ENCODE measurements around the gene DST.

DST gene

DNA sequence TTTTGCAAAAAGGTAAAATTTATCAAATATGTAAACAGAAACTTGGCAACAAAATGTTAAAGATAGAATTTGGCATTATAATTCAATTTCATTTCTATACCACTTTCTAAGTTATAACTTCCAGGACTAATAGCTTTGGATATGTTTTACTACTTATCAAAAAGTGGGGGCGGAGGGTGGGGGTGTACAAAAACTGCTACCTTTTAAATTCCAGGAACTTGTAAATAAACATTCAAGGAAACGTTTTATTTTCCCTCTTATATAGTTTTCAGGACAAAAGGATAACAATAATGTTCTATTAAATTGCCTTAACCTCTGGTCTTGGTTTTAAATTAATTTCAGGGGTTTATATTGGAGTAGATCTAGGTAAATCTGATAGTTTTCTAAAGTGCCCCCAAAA is 103.8 kb downstream of the DST start:
- DNase-seq (ENCODE audit: low read depth in 2 of 2), result no peak

DNA sequence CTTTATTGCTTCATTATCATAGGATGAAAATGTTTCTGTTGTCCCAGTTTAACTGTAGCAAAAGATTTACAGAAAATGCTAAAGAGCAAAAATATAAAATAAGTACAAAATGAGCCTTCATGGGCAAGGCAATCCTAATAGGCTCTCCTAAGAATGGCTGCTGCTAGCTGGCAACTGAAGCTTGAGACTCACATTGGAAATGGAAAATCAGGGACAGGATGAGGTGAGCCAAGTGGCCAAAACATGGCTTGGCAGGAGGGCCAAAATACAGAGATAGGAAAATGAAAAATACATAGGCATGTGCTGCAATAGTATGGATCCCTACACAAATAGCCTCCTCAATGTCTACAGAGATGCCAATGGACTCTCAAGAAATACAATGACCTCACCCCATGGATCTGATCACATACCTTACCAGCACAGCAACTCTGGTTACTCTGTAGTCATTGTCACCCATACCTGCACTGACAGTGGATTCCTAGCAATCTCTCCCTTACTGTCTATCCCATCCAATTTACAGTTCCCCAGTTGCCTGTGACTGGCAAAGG is 105.4 kb downstream of the DST start:
- DNase-seq (ENCODE audit: low read depth in 2 of 2), result no peak

DNA sequence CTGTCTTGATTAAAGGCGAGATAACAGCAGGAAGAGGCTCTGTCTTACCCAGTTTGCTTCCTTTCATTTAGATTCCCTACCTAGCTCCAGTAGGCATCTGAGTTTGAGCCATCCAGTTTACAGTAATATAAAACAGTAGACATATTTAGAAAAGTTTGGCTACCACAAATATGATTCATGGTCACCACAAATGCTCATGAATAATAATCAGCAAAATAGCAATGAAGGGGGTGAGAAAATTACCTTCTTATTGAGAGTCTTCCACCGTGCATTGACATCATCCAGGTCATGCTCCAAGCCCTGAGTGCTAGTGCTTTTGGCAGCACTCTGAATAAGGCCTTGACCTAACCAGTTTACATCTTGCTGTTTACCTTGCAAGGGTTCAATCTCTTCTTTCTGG is 106.2 kb downstream of the DST start:
- no peak for DNase-seq (ENCODE audit: low read depth in 2 of 2)

DNA sequence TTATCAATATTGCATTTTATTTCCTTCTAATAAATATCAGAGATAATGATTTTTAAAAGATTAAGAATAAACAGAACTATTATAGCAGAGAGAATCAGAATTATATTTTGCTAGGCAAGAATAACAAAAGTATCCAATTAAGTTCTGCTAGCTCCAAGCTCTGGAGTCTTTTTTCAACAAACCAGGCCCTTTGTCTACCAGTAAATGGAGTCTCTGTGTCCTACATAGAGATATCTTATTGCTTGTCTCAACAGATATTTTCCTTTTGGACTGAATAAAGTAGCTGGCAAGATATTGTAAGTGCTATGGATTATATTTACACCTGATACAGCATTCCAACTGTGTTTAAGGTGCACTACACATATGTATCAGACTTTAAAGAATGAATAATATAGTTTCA is 107.1 kb downstream of the DST start:
- DNase-seq (ENCODE audit: low read depth in 2 of 2), result no peak

DNA sequence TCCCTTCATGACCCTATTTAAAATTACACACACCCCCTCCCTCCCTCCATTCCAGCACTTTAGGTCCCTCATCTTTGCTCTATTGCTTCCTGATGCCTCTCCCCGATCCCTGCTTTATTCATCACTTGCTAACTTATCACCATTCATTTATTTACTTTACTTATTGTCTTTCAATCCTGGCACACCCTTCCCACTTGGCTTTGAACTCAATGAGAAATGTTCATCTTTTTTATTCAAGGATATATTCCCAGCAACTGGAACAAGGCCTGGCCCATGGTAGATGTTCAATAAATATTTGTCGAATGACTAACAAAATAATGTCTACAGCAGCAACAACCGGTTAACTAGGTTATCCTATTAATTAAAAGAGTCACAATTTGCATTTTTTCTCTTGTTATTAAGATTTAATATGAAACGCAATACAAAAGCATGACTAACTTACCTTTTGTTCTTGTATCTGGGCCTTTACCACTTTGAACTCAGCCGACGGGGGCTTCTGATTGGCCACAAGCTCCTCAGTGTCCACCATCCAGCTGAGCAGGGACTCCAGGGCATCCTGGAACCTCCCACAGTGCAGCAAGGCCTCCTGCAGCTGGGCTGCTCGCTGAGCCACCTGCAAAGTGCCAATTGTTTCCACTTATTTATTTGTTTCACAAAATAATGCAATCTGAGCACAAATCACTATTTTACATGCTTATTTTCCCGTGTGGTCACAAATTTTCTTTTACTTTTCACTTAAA is 107.8 kb downstream of the DST start:
- DNase-seq (ENCODE audit: low read depth in 2 of 2), result no peak

DNA sequence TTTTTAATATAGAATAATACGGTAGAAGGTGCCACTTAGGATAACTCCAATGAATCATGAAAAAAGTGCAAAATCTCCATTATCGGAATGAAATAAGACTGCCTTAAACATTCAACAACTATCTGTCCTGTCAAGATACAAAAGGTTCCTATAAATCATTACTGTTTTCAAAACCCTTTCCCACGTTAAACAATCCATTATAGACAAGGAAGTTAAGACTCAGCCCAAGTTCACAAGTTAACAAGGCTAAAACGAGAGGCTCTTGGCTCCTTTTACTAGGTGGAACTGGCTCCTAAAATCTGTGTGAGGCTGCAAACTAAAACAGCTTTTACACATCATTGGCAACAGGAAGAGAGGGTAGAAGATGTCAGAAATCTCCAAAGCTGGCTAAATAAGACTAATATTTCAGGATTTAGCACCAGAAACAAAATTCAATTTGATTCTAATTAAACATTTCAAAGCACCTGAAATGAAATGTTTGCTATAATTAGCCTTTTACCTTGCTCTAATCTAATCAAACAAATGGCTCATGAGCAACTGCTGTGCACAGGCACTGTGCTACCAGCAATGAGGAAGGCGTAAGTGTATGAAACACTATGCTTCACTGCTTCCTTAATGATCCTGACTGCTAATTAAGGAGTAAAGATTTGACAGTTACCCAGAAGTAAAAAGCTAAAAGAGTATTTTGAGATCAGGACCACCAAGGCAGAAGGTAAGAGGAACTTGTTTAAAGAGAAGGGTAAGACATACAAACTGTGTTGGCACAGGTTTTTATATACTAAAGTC is 109.7 kb downstream of the DST start:
- DNase-seq (ENCODE audit: low read depth in 2 of 2), result no peak

DNA sequence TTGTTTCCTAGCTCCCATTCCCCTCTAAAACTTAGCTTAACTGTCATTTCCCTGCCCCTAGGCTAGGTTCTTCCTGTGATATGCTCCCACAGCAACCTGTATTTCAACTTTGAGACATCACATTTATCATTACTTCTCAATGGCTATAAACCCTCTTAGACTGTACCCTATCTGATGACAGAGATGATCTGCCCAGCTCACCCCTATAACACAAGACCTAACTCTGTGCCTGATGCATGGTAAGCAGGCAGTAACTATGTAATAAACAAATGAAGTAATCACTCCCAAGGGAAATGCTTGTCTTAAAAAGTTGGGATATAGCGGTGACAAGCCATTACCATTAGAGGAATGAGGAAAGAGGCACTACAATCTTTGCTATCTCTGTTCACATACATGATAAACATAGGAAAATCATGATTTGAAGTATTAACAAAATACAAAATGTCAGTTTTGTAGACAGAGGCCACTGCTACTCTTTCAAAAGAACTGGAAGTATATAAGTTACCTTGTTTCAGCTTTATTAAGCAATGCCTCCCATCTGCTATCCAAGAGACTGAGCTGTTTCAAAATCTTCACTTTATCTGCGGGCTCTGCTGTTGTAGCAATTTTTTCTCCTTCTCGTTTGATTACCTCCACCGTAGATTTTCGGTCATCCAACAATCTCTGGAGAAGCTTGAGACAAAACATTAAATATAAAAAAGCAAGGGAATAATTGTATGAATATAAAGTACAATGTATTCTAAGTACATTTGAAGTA is 110.7 kb downstream of the DST start:
- no peak for DNase-seq (ENCODE audit: low read depth in 2 of 2)

DNA sequence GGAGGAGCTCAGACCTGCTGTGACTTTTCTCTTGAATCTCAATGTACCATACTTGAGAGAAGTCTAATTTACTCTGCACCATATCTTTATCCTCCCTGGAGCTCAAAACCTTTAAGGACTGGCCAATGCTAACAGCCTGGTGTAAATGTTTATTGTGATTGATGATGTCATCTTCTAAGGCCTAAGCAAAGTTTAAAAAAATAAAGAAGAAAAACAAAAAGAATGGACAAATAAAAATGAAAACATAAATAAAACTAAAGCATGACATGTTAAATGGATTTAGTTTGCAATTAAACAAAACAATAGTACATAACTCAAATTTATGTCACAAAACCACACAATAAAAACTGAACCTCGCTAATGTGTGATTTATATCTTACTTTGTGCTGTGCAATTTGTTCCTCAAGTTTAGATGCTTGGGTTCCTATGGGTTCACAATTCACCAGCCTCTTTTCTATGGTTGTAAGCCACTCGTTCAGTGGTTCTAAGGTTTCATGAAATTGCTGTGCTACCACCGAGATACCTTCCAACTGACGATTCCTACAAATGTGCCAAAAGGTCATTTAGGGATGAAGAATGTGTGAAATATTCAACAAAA is 113.0 kb downstream of the DST start:
- no peak for DNase-seq (ENCODE audit: low read depth in 2 of 2)

DNA sequence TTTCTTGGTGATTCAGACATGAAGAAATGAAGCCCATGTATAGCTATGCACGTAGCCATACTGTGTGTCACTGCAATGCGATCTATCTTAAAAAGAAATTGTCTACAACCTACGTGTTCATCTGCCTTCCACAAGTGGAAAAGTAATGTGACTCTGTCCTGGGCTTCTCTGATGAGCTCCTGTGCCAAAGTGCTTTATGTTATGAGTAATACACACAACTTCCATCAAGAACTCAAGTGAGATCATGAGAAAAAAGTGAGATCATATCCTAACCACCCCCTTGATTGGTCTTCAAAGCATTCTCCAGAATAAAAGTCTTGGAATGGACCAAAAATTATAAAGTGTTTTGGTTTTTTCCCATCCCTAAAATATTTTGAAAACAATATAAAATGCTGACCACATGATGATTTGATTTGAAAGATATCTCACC is 114.3 kb downstream of the DST start:
- no peak for DNase-seq (ENCODE audit: low read depth in 2 of 2)

DNA sequence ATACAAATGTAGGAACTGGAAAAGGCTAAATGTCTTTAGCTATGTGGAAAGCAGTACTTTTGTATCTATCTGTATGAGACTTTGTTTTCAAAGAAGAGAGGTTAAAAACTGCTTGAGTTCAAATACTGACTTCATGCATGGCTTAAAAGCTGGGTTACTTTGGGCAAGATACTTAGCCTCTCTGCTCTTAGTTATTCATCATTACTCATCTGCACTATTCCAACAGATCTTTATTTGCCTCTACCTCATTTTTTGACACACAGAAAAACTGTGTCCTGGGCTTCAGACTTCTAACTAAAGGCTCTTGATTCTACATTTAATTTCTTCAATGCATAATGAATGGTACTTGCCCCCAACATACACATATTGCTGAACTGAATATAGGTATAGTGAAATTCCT is 114.8 kb downstream of the DST start:
- DNase-seq (ENCODE audit: low read depth in 2 of 2), result no peak

DNA sequence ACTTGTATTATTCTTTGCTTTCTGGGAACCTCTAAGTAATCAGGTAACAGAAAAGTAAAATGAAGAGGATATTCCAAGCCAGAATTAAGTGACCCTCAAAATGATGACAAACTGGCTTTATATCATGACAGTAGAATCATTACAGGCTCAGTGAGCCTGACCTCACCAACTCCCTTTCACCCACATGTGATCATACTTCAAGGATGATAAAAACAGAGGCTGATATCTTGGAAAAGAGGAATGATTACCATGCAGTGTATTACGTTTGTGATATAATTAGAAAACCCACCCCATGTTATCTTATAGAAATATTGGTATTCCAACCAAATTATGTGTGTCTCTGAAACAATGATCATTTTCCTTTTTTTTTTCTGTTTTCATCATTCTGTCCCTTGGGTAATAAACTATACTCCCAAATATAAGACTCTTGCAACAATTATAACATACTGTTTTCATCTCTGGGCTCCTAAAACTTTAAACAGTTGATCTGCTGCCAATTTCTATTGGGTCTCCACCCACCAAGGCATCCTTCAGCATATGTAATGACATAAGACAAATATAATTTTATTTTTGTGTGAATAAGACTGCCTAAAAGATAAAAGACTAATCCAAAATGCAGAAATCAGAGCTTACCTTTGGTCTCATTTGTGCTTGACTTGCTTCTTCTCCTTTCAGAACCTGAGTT is 115.7 kb downstream of the DST start:
- no peak for DNase-seq (ENCODE audit: low read depth in 2 of 2)

DNA sequence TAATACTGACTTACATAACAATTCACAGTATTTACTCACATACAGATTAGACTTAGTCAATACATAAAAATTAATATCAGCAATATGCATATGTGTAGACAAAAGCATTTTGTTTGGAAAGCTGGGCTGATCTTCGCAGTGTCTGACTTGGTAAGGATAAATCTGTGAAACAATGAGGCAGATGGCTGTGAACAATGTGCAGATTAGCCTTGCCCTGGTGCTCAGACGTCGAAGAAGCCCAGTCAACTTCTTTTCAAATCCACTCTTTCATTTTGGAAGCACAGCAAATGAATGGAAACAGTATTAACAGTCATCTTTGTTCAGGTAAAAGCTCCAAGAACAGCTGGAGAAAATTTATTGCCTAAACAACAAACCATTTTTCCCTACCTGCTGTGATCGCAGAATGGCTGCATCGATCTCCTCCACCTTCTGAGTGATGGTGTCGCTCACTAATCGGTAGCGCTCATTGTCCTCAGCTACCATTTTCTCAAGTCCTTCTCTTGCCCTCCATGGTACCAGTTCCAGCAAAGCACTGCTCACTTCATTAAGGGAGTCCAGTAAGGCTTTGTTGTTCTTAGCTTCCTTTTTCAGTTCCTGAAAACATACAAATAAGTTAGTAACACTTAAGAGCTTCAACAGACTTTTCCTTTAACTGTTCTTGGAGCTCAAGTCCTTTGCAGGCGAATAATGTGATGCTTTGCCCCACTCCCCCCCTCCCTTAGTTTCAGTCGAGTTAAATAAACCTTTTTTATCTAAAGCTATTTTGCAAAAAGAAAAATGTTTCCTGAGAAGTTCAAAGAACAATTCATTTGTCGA is 116.5 kb downstream of the DST start:
- no peak for DNase-seq (ENCODE audit: low read depth in 2 of 2)

DNA sequence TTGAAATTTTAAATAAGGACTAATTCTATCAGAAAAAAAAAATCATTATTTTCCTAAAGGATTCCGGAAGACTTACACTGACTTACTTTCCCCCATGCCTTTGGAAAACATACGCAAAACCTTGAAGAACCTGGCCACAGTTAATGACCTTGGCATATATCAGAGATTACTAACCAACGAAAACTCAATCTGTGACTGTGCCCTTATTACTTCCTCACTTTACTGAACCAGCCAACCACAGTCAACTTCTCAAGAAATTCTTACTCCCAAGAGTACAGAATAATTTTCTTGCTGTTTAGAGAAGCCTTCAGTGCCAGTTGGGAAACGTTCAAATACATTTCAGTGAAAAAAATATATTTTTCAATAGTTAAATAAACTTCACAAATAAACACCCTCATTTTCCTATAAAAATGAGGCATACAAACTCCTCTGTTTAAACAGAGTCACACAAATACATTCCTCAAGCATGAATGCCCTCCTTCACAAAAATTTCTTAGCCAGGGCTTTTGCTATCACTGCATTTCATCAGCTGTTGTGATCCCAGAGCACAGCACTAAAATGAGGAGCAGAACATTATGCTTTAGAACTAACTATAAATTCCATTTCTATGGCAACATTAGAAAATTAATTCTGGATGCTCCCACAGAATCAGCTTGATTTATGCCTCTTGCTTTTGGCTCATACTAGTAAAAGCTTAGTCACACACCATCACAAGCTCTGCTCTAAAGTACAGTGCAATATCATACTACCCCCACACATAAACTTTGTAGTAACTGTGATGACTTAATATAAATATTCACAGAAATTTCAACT is 117.6 kb downstream of the DST start:
- DNase-seq (ENCODE audit: low read depth in 2 of 2), result no peak

DNA sequence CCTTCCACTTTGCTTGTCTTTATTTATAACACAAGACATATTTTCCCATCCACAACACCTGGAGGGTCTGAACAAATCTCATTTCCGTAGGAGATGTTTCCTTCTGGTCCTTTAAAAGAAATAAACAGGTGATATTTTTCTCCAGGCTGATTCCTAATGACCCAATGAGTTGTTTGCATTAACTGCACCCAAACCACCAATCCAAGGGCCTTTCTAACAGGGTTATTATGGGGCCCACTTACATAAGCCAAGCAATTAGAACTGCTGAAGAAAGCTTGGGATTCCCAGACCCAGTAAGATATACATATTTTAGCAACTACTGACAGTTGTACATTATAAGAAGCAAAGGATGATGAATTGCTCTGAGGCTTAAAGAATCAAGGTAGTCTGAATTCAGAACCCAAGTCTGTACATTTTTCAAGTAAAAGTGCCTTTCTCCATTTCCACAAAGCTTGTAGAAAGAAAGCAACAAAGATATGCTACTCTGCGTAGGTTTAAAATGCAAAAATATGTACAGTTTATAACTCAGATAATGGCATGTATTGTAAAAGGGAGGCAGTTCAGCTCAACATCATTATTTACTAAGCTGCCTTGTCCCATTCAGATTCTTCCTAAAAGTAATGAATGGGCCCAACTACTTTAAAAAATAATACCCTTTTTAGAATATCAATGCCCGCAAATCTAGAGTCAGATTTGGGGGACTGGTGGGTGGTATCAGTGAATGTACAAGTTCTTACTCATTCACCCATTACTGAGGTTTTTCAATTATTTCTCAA is 120.0 kb downstream of the DST start:
- DNase-seq (ENCODE audit: low read depth in 2 of 2), result no peak

DNA sequence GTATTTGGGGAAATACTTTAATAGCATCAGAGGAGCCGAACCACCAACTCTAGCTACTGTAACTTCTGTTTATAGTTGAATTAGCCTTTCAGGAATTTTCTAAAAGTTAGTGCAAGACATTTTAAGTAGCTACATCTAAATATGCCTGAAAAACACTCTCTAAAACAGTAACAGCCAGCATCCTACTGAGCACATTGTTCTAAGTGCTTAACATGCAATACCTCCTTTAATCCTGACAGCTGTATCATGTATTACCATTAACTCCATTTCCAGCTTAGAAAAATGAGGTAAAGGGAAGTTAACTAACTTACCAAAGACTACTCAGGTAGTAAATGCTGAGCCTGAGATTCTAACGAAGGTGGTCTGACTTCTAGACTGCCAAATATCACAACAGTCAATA is 120.7 kb downstream of the DST start:
- DNase-seq (ENCODE audit: low read depth in 2 of 2), result no peak

DNA sequence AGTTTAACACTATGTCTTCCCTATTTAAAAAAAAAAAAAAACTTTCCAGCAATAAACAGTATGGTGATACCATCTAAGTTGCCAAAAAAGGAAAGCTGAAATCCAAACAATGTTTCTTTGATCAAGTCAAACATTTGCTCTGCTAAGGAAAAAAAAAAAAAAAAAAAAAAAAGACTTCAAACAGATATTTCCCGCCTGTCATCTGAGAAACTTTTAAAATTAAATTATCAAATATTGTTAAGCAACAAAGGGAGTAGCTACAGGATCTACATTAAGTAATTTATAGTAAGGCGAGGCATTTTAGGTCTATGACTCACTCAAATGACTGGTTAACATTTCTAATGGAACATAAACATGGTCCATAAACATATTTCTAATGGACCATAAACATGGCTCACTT is 121.2 kb downstream of the DST start:
- DNase-seq (ENCODE audit: low read depth in 2 of 2), result no peak

DNA sequence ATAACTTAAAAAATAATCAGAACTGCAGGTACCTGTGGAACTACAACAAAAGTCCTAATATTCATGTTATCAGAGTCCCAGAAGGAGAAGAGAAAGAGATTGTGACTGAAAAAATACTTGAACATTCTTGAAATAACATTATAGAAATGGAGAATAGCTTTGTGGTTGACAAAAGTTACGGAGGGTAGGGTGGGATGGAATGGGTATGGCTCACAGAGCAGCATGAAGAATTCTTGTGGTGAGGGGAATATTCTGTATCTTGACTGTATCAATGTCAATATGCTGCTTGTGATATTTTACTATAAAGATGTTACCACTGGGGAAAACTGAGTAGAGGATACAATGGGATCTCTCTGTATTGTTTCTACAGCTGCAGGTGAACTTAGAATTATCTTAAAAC is 122.5 kb downstream of the DST start:
- DNase-seq (ENCODE audit: low read depth in 2 of 2), result no peak

DNA sequence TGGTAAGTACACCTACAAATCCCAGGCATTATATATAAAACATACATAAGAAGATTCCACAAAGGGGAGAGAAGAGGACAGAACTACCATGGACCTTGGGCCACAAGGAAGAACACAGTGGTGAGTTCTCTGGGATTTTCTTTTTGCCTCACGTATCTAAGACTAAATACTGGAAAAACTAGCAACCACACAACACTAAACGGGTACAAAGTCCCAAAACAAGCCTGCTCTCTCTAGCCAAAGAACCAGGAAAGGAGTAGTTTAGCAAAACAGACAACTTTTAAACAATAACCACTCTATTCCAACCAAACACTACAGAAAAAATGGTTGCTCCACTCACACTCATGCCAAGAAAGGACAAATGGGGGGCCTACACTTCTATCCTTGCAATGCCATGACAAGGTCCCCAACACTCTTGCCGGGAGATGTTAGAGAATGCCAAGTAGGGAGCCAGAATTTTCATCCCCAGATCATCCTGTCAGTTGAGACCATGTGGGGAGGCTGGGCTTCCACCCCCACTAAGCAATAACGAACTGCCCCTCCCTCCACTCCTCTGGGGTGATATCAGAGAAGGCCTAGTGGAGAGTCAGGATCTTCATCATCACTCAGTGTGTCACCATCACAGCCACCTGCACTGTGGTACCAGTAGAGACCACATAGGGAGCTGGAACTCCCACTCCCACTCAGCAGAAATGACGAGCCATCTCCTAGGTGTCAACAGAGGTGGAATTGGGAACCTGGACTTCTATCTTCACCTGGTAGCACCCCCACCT is 123.5 kb downstream of the DST start:
- DNase-seq (ENCODE audit: low read depth in 2 of 2), result no peak

All from stimulated activated CD4-positive, alpha-beta T cell treated with anti-CD3 and anti-CD28 coated beads, Interleukin-1b, Interleukin-23, amount 100 ng/mL, for 1 hour (primary cell).